Upper lobe of right lung (tissue), 1 donor: ENCODE results near the gene DLK1. TPM values are rescaled to one million over a fixed set of nuclear protein-coding genes. Genes with fewer than 3 reads are reported as not detected.

Experiments used
- ATAC-seq: fragments of 200-7000 bp; cut with Tn5 transposase; one replicate; pipeline ENCODE4 v1.9.1; 2020; ENCODE audit warnings: mild to moderate bottlenecking, moderate library complexity
- DNase-seq: peaks from one replicate; pipeline ENCODE4 v3.0.0-alpha.2; 2020
- H3K27ac ChIP-seq: fragments of 200-600 bp; one replicate; pipeline ENCODE4 v1.8.0; 2022
- H3K27me3 ChIP-seq: fragments of 200-600 bp; one replicate; pipeline ENCODE4 v1.8.0; 2022; ENCODE audit warnings: mild to moderate bottlenecking
- H3K36me3 ChIP-seq: fragments of 200-600 bp; one replicate; pipeline ENCODE4 v1.8.0; 2022
- H3K4me1 ChIP-seq: fragments of 200-600 bp; one replicate; pipeline ENCODE4 v1.8.0; 2022
- H3K4me3 ChIP-seq: fragments of 200-600 bp; one replicate; pipeline ENCODE4 v1.8.0; 2022; ENCODE audit warnings: mild to moderate bottlenecking
- H3K9me3 ChIP-seq: fragments of 200-600 bp; one replicate; pipeline ENCODE4 v1.8.0; 2022
- intact Hi-C: fragments of 100-400 bp; cut with DNase I; formaldehyde crosslinking; loops from one replicate; pipeline ENCODE4 v1.11.0; 2022
- total RNA-seq: library from RNA; stranded (reverse); fragmentation: NEBNext Ultra II Directional; extraction: Animal tissue kit (Norgen Biotek cat#: 25700); gene quantifications from one replicate; pipeline ENCODE4 v1.2.1, GENCODE V29; 2021
- TF ChIP-seq, protein P1 (sequence below): fragments of 200-600 bp; IDR thresholded peaks from one replicate; pipeline ENCODE4 v1.8.0; 2022; ENCODE audit warnings: antibody characterized with exemption
- donor health status: DM: no; HTN: yes; CAD: no; lungs with severe emphysema.

The DLK1 gene
- total RNA-seq, 1 donor from 2014 or later = not detected

DNA sequence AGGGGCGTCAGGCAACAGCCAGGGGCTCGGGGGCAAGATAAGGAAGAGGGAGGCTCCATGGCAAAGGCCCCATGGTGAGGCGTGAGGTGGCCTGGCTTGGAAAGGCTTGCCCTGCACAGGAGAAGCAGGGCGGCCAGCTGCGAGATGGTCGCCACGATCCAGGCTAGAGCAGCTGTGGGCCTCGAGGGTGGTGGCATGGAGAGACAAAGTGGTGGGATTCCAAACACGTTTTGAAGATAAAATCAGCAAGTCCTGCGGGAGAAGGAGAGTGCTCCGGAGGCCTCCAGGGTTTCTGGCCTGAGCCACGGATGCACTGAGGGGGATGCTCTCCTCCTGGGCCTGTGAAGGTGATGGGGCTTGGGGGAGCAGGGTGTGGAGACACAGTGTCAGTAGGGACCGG lies 20.5 kb upstream of the DLK1 start:
- H3K27ac ChIP-seq = no peak overlapping the region
- H3K4me3 ChIP-seq = no peak overlapping the region
- H3K9me3 ChIP-seq = no peaks in the 10 kb centered on the region
- intact Hi-C loops = no loop called here
- DNase-seq = no peak
- no peaks in the 10 kb centered on the region for H3K36me3 ChIP-seq
- peaks cover 3% of the 10 kb centered on the region for H3K4me1 ChIP-seq
- TF ChIP-seq, protein P1, sequence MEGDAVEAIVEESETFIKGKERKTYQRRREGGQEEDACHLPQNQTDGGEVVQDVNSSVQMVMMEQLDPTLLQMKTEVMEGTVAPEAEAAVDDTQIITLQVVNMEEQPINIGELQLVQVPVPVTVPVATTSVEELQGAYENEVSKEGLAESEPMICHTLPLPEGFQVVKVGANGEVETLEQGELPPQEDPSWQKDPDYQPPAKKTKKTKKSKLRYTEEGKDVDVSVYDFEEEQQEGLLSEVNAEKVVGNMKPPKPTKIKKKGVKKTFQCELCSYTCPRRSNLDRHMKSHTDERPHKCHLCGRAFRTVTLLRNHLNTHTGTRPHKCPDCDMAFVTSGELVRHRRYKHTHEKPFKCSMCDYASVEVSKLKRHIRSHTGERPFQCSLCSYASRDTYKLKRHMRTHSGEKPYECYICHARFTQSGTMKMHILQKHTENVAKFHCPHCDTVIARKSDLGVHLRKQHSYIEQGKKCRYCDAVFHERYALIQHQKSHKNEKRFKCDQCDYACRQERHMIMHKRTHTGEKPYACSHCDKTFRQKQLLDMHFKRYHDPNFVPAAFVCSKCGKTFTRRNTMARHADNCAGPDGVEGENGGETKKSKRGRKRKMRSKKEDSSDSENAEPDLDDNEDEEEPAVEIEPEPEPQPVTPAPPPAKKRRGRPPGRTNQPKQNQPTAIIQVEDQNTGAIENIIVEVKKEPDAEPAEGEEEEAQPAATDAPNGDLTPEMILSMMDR = no peak
- peaks cover 14% of the 10 kb centered on the region for H3K27me3 ChIP-seq
- ATAC-seq = no peak

DNA sequence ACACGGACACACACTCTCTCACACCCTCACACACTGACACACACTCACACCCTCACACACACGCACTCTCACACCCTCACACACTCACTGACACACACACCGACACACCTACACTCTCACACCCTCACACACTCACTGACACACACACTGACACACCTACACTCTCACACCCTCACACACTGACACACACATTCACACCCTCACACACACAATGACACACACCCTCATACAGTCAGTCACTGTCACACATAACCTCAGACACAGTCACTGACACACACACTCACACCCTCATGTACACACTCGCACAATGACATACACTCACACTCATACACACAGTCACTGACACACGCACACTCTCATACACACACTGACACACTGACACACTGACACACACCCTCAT lies 19.8 kb upstream of the DLK1 start:
- Histone ChIP-seq H3K27me3 (peaks cover 14% of the 10 kb centered on the region), H3K27ac (no peak overlapping the region), H3K4me1 (peaks cover 3% of the 10 kb centered on the region), H3K36me3 (no peaks in the 10 kb centered on the region), H3K4me3 (no peak overlapping the region), H3K9me3 (no peaks in the 10 kb centered on the region)
- TF ChIP-seq, protein P1 = no peak
- no peak for DNase-seq
- ATAC-seq = no peak
- intact Hi-C loops = no loop called here

DNA sequence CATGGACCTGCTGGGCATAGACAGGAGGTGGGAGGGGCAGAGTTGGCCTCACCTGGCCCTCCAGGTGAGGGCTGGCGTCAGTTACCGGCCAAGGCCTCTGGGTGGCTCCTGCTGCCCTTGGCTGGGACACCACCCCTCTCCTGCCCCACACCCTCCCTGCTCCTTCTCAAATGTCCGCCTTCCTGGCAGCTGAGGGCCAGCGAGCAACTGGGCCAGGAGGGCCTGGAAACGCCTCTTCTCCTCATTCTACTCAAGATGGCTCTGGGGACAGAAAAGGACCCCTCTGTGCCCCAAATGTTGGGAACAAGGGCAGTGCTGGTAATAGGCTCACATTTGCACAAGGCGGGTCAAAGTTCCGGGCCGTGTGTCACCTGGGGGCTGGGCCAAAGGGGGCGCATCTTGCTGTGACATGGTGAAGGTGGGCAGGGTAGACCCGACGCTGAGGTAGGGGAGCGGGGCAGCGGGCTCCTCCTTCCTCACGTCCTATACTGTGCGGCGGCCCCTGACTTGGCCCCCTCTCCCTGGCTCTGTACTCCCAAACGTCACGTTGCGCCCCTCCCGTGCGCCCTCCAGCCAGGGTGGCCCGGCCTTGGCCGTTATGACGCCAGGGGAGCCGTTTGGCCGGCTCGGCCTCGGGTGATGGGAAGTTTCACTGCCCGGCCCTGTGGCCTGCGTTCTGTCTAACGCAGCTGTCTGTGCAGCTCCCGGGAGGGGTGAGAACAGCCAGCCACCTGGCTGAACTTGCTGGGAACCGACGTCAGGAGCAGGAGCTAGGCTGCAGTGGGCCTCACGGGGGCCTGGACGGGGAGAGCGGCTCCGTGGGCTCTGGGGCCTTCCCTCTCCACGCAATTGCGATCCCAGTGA lies 18.0 kb upstream of the DLK1 start:
- peaks cover 3% of the 10 kb centered on the region for H3K4me1 ChIP-seq
- peaks cover 14% of the 10 kb centered on the region for H3K27me3 ChIP-seq
- no peaks in the 10 kb centered on the region for H3K9me3 ChIP-seq
- no peak overlapping the region for H3K27ac ChIP-seq
- no peak overlapping the region for H3K4me3 ChIP-seq
- DNase-seq (peak; percentile 87), ATAC-seq (peak; percentile 89)
- H3K36me3 ChIP-seq = no peaks in the 10 kb centered on the region
- intact Hi-C loops = no loop called here
- TF ChIP-seq, protein P1 = peak; percentile 35

- TF ChIP-seq, protein P1 = peak; percentile 59
- DNase-seq = no peak
- no peak overlapping the region for H3K4me3 ChIP-seq
These were observed 17.1 kb upstream of the DLK1 start for GRCh38 chr14:100709289-100710284.

DNA sequence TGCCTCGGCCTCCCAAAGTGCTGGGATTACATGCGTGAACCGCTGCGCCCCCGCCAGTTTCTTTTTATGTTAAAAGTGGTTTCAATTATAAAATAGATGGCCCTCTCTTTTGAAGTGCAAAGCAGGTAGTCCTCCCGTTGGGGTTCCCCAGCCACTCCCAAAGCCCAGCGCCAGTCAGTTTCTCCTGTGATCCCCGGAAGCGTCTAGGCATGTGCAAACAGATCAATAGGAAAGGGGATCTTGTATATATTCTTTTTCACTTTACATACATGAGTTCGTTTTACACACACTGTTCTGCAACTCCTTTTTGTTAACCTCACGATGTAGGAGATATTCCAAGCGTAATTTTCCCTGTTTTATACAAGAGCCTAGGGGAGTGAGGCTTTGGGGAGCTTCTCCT lies 16.3 kb upstream of the DLK1 start:
- no peak overlapping the region for H3K27ac ChIP-seq
- intact Hi-C loops = no loop called here
- no peak for ATAC-seq
- no peak for DNase-seq
- TF ChIP-seq, protein P1 = no peak
- peaks cover 14% of the 10 kb centered on the region for H3K27me3 ChIP-seq
- H3K36me3 ChIP-seq = no peaks in the 10 kb centered on the region
- H3K4me1 ChIP-seq = peaks cover 3% of the 10 kb centered on the region
- no peaks in the 10 kb centered on the region for H3K9me3 ChIP-seq
- no peak overlapping the region for H3K4me3 ChIP-seq

More at GRCh38 chr14:100709289-100710284, 17.1 kb upstream of the DLK1 start:
- peak; percentile 41 for ATAC-seq
- Histone ChIP-seq H3K27me3 (peaks cover 14% of the 10 kb centered on the region), H3K9me3 (no peaks in the 10 kb centered on the region), H3K27ac (no peak overlapping the region), H3K36me3 (no peaks in the 10 kb centered on the region), H3K4me1 (peaks cover 3% of the 10 kb centered on the region)
- intact Hi-C loops = no loop called here
